ENCODE results near the gene ARSB.

DNA sequence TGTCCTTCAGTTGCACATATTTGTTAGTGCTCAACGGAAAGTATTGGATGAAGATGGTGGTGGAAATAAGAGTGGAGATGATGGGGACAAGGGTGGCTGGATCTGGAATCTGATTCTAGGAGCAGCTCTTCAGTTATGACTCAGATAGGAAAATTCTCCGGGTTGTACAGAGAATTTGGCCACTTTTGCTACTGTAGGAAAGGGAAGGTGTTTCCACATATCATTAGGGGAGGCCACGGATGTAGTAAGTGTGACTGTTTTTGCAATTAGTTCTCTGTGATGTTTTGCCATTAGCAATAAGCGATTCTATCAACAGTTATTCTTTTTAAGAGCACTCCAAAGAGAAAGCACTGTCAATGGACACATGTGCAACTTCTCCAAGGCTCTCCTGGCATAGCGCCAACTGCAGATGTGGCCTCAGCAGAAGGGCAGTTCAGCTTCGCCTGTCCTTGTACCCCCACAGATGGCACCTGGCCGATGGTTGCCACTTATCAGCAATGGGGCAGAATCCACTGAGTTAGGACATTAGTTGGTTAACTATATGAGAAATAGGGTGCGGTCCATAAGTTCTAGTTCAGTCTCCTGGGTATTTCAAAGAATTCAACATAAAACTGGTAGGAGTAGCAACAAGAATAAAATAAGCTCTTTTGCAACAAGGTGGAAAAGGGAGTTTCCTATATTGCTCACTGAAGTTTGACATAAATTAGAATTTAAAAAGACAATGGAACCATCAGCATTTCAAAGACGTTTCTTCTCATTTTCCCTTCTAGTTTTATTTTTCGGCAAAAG is 96.3 kb downstream of the ARSB start:
- TF ChIP-seq CTCF (IDR thresholded peaks at IDR 0.05) (no peak), POLR2A (IDR thresholded peaks at IDR 0.05) (no peak), EP300 (IDR thresholded peaks at IDR 0.05) (no peak)

Measured in gastroesophageal sphincter (tissue), 3 donors.